IPS-15b (cell line): ENCODE results near the gene CSNK1A1L.
"Not testable (repeated sequence)": the region's sequence is repeated elsewhere in the genome, so short reads cannot be mapped to it uniquely, and the experiment has no call there.

Experiments used
- H3K27me3 ChIP-seq: one replicate; pipeline ENCODE4 v1.6.1; 2013; ENCODE audit warnings: low read length; ENCODE audit not compliant: control insufficient read depth, insufficient read depth
- H3K36me3 ChIP-seq: one replicate; pipeline ENCODE4 v1.6.1; 2013; ENCODE audit warnings: low read length; ENCODE audit not compliant: control insufficient read depth, insufficient read depth
- H3K4me1 ChIP-seq: one replicate; pipeline ENCODE4 v1.6.1; 2013; ENCODE audit warnings: mild to moderate bottlenecking, low read length; ENCODE audit not compliant: control insufficient read depth, insufficient read depth
- H3K4me3 ChIP-seq: one replicate; pipeline ENCODE4 v1.5.1; 2013; ENCODE audit warnings: low read depth, low read length
- H3K9ac ChIP-seq: one replicate; pipeline ENCODE4 v1.6.1; 2013; ENCODE audit warnings: low read depth, mild to moderate bottlenecking, low read length
- H3K9me3 ChIP-seq: one replicate; pipeline ENCODE4 v1.6.1; 2013; ENCODE audit warnings: mild to moderate bottlenecking, low read length; ENCODE audit not compliant: control insufficient read depth, insufficient read depth

CSNK1A1L gene

DNA sequence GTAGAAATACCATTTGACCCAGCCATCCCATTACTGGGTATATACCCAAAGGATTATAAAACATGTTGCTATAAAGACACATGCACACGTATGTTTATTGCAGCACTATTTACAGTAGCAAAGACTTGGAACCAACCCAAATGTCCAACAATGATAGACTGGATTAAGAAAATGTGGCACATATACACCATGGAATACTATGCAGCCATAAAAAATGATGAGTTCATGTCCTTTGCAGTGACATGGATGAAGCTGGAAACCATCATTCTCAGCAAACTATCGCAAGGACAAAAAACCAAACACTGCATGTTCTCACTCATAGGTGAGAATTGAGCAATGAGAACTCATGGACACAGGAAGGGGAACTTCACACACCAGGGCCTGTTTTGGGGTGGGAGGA, 49.2 kb downstream of the CSNK1A1L start:
- H3K4me1 ChIP-seq, H3K36me3 ChIP-seq, H3K9ac ChIP-seq, H3K9me3 ChIP-seq, H3K4me3 ChIP-seq, H3K27me3 ChIP-seq: not testable (repeated sequence)
